DMS53 treated with DMSO at 0.1 percent for 48 hours (cell line): Measurements from ENCODE around the gene OTUD6A.

Experiments used
- DNase-seq: peaks from one replicate; lab custom pipeline; 2025; ENCODE audit not compliant: unreplicated experiment; lab: John Stamatoyannopoulos, UW

OTUD6A gene, protein sequence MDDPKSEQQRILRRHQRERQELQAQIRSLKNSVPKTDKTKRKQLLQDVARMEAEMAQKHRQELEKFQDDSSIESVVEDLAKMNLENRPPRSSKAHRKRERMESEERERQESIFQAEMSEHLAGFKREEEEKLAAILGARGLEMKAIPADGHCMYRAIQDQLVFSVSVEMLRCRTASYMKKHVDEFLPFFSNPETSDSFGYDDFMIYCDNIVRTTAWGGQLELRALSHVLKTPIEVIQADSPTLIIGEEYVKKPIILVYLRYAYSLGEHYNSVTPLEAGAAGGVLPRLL

DNA sequence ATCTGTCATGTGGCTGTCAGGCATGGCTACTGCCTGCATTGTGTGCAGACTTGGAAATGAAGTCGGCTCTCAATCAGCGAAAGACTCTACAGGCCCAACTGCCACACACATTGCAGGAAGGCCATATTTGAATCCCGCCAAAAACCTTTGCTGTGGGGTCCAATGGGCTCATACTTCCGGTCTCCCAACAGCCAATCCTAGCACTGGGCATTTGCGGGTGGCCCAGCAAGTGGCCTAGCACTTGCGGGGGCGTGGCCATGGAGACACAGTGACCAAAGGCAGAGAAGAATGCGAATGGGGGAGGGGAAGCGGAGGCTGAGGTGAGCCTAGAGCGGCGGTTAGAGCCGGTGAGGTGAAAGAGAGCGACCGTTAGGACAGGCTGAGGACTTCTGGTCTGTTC is at the start of gene OTUD6A:
Gene OTUD6A (plus strand): TSS at position 382 of the 400 bp plus-strand sequence. CDS start 68 bp downstream, outside the sequence.
- no peak for DNase-seq

DNA sequence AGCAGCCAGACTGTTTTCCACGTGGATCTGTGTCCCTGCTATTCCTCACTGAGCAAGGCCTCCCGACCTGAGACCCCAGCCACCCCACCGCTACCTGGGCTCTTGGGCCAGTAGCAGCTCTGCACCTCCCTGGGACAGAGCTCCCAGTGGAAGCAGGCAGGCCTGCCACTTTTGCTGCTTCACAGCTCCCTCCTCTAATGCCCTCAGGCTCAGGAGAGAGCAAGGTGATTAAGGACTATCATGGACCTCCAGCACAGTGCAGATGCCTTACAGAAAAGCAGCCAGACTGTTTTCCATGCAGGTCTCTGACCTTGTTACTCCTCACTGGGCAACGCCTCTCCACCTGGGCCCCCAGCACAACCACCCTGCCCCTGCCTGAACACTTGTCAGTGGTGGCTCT is 49.5 kb upstream of the OTUD6A start:
- DNase-seq = no peak

DNA sequence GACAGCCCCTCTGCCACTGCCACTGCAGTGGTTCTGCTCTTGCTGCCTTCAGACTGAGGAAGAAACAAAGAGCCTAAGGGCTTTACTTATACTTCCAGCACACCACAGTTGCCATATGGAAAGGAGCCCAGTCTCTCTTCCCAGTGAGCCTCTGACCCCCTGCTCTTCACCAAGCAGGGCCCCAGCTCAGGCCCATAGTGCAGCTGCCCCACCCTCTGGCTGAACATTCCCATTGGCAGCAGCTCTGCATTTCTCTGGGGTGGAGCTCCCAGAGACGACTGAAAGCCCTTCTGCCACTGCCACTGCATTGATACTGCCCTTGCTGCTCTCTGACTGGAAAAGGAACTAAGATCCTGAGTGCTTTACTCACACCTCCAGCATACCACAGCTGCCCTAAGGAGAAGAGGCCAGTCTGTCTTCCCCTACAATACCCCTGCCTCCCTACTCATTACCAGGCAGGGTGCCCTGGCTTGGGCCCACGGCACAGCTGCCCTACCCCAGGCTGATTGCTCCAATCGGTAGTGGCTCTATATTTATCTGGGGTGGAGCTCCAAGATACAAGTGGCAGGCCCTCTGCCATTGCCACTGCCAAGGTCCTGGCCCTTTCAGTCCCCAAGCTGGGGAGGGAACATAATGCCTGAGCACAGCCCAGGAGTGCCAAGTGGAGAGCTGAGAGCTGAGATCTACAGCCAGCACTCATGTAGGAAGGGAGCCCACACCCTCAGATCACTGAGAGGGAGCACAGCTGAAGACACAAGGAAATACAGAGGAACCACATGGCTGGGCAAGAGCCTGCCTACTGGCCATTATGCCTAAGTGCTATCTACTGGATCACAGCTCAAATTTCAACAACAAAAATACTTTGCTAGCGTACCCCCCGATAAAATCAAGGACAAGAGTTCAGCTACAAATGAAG is 48.5 kb upstream of the OTUD6A start:
- DNase-seq = no peak

DNA sequence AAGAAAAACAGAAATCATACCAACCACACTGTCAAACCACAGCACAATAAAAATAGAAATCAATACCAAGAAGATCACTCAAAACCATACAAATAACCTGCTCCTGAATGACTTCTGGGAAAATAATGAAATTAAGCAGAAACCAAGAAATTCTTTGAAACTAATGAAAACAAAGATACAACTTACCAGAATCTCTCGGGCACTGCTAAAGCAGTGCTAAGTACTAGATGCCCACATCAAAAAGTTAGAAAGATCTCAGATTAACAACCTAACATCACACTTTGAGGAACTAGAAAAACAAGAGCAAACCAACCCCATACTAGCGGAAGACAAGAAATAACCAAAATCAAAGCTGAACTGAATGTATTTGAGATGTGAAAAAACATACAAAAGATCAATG is 45.7 kb upstream of the OTUD6A start:
- no peak for DNase-seq

DNA sequence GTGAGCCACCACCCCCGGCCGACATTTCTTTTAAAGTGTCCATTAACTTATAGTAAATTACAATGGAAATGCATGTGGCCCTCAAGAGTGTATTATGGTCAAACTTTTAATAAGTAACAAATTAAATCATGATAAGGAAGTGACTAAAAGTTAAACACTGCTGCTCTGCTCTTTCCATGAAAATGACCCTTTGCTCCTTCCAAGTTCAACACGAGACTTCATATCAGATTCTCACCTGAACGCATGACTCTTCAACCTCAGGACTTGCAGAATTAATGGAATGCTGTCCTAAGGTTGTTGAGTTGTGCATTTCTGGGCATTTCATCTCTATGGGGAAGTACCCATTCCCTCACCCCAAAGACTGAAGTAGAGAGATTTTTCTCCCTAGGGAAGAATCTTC is 39.6 kb upstream of the OTUD6A start:
- no peak for DNase-seq

DNA sequence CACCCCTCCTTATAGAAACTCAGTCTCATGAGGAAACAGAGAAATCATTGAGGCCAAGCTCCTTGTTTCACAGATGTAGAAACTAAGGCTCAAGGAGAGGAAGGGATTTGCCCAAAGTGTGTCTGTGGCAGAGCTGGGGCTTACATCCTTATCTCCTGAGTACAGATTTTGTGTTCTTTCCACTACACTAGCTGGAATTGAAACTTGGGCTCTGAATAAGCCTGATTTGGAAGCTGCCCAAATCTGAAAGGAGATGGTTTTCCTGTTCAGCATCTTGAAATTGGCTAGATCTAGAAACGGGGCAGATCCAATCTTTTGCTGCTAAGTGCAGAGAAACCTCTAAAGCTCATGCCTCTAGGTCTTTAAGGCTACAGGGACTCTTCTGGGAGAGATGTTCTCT is 36.8 kb upstream of the OTUD6A start:
- DNase-seq = no peak

DNA sequence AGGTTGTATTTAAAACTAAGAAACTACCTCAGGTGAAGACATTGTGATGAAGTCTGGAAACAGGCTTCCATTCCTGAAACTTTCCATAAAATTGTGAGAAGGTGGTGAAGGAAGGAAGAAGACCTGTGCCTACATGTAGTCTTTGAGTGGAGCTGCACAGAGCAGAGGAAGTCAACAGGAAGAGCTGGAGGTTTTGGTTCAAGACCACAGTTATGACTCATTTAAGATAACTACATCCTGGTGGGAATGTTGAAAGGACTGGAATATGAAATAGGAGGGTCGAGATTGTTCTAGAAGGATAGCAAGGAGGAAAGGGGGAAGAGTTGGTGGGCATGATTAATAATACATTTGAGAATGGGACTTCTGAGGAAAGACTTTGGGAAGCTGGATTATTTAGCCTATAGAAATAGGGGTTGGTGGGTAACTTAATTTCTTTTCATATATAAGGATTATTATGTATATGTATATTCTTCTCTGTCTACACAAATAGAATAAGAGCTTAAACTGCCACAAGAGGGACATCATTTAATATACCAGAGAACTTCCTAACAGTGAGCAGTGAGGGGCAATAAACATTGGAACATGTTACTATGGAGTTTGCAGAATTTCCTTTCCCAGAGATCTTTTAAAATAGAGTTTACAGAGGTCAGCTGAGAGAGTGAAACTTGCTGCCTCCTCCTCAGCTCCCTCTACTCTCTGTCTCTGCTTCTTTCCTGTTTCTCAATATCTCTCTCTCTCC is 36.0 kb upstream of the OTUD6A start:
- DNase-seq = no peak

DNA sequence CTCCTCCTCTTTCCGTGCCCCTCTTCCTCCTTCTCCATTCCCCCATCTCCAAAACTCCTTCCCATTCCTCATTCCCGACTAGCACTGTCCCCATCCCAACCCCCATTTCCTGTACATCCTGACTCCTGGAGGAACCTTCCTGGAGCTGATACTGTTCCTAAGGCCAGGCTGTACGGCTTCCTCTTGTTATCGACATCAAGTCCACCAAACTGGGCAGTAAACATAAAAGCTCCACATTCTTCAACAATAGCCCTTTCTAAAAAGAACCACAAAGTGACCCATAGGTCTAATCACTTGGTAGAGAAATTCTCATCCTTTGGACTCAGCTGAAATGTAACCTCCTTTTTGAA is 35.4 kb upstream of the OTUD6A start:
- DNase-seq = no peak

DNA sequence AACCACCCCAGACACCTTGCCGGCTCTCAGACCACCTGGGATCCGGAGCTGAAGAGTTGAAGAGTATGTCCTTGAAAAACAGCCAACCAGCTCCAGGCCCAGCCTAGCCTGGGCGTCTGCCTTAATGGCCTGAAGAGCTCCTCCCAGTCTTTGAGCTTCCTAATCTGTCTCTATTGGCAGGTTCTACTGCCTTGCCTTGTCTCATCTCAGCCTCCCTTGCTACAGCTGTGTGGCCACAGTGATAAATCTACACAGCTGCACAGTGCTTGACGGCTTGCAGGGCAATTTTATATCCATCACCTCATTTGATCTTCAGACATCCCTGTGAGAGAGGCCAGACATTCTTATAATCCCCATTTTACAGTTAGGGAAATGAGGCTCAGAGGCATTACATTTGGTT is 32.4 kb upstream of the OTUD6A start:
- DNase-seq = no peak

DNA sequence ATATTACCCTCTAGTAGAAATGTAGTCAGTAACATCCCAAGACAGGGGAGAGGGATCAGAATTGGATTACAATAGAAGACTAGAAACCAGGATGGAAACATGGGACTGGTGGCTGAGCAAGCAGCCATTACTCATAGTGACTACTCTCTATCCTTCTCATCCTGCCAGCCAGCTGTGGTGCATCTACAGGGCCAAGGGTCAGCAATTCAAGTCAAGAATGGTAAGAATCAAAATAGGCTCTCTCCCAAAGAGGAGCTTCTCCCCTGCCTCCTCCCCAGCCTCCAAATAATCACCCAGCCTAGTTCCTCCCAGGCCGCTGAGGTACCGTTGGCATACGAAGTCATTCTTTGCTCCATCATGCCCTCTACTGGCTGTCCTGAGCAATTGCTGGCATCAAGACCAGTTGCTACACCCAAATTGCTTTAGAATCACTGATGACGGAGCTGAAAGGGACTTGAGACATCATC is 31.9 kb upstream of the OTUD6A start:
- peak; percentile 20 for DNase-seq

DNA sequence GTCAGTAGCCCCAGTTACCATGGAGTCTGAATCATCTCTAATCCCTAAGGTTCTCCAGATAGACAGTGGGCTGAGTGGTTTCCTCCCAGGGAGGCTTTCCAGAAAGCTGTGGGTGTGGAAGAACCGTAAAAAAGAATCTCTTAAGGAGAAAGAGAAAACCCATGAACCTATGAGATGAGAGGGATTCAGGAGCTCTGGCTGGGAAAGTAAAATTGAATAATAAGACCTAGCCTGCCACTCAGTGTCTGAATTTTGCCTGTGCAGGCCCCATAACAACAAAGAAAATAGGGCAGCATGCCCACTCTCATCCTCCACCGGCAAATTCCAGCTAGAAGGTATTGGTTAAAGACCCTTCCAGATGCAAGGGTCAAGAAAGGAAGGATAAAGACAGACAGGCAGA is 29.5 kb upstream of the OTUD6A start:
- DNase-seq = no peak

DNA sequence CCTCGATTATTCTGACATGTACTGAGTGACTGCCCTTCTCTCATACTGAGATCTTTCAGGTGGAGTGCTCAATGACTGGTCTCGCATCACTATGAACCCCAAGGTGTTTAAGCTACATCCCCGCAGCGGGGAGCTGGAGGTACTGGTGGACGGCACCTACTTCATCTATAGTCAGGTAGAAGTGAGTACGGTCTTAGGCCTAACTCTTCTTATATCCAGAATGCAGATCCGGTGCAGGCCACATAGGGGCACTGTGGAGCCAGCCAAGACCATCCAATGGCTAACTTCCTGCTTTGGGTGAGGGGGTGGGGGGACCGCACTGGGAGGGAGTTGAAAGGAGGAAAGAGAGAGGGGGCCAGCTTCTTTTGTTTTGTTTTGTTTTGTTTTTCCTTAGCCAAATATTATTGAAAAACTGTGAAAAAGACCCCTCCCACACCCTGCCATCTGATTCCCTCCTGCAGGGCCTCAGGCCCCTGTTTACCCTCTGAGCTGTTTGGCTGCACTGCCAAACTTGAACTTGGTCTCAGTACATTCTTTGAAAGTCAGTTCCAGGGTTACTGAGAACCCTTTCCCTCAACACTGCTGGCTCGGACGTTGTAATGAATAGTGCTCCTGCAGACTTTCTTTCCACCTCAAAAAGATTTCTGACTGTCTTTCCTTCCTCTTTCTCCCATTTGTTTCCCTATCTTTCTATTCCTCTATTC is 28.8 kb upstream of the OTUD6A start:
- peak; percentile 26 for DNase-seq

DNA sequence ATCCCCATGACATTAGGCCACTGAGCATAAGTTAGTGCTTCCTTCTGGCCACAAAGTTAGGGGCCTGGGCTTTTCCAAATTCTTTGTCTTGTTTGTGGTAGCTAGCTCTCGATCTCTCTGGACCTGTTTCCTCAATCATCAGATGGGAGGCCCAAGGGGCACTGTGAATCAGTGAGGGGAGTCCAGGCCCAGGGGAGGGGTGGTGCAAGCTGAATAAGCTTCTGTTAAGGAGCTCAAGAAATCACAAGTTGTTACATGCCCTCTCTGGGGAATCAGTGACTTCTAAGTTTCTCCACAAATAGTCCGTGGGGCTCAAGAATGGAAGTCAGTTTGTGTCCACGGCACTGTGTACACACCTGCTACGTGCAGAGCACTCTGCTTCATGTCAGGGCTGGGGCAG is 27.6 kb upstream of the OTUD6A start:
- DNase-seq = no peak

DNA sequence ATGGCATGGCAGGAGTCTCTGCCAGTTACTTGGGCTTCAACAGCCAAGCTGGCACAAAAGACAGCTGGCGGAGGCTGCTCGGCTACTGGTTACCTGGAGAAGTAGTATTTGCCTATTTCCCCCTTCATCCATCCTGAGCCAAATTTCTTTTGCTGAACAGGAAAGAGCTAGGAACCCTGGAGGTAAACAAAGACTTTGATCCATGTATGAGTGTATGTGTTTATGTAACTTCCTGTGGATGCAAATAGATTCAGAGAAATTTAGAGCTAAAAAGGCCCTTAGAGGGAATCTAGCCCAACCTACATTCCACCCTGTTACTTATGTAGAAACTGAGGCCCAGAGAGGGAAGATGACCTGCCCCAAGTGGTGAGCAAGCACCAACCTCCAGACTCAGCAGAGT is 23.7 kb upstream of the OTUD6A start:
- no peak for DNase-seq

DNA sequence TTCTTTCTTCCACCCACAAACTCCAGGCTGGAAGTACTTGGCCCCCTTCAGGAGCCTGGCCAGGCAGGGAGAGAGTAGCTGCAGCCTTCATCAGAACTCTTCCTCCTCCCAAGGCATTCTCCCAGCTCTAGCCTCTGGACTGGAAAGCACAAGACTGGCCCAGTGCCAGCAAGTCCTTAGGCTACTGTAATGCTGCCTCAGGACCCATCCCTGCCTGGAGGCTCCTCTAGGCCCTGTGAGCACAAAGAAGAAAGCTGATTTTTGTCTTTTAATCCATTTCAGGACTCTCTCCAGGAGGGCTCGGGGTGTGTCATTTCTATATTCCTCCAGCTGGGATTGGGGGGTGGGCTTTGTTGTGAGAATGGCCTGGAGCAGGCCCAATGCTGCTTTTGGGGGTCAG is 23.3 kb upstream of the OTUD6A start:
- no peak for DNase-seq

DNA sequence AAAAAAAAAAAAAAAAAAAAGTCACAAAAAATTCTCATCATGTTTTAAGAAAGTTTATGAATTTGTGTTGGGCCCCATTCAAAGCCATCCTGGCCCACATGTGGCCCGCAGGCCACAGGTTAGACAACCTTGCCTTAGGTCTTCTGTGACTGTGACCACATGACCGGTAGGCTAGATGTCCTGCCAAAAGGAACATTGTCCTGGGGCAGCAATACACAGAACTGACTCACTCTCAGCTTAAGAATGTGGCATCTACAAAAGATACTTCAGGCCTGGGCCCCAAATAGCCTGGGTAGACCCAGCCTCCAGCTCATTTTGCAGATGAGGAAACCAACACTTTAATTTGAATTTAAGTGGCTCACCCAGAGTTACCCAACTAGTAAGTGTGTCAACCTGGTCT is 22.5 kb upstream of the OTUD6A start:
- no peak for DNase-seq

DNA sequence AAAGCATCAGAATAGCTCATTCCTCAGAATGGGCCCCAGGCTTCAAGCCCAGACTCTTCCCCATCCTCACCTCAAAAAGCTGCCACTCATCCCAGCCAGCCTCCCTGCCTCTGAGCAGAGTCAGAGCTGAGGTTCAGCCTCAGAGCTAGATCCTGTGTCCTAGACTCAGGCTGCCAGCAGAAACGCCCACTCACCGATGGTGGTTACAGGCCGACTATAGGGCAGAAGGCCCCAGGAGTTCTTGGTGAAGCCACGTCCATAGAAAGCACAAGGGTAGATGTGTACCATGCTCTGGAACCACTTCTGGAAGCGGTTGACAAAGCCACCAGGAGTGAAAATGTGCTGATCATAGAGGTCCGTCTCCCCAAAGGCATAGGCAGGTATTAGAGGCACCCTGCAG is 20.3 kb upstream of the OTUD6A start:
- DNase-seq = no peak

DNA sequence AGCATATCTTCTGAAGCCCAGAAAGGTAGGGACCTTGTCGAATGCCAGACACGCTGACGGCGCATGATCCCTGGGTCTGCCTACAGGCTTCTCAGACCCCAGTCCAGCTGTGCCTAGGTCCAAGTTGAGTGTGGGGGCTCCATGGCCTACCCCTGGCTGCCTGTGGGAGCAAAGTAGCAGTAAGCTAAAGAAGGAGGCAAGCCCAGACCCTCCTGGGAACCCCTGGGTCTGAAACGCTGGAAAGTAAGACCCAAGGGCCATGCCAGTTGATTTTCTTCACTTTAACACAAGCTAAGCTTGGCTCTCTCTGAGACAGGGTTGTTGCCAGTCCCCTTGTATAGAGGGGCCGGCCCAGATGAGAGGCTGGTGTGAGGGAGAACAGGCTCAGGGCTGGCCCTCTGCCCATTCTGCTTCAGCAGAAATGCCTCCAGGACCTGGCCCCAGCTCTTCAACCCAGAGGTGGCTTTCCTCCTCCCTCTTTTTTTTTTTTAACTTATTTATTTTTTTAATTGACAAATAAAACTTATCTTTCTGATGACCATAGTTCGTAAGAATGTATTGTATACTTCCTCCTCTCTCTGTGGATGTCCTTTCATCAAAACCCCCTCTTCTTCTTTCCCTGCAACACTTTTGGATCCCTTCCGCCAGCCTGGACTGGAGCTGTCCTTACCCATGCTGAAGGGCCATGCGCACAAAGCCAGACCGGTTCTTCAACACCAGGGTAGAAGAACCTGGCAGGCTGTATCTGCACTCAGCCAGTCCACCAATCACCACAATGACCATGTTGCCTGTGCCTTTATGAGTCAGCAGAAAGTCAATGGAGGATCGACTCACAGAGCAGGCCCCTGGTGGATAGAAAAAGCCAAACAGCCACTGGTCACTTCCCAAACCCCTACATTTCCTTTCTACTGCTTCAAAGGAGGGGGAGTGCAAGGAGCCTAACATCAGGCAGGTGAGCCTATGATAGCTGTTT is 19.6 kb upstream of the OTUD6A start:
- peak; percentile 2 for DNase-seq

DNA sequence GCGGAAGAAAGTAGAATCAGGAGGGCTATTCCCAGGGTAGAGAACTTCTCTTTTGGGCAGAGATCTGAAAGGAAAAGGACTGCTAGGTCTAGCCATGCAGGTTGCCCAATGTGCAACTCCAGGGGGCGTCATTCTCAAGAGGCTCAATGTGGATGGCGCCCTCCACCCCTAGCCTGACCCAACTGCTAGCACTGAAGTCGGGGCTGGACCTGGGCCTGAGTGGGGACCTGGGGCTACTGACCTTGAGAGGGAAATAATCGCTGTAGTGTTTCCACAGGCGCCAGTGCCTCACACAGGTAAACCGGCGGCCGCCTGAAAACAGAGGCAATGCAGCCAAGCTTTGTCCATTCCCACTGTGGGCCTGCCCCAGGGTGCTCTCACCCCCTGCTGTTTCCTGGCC is 18.6 kb upstream of the OTUD6A start:
- no peak for DNase-seq
